K562 (cell line): ENCODE results near the gene CEACAM18. TPM values are rescaled to one million over a fixed set of nuclear protein-coding genes. Genes with fewer than 3 reads are reported as not detected.

ENCODE experiments used
- BACH1 ChIP-seq: fragments of 200-800 bp; sonication (Bioruptor generic); IDR thresholded peaks from 2 replicates; pipeline ENCODE4 v1.6.1; 2016; ENCODE audit warnings: missing genetic modification characterization, missing compliant biosample characterization
- CAMTA2 ChIP-seq: fragments of 250-450 bp; sonication (Bioruptor Pico); conservative IDR thresholded peaks from 2 replicates; pipeline ENCODE4 v1.5.1; 2022
- SPI1 ChIP-seq: IDR thresholded peaks from 2 replicates; pipeline ENCODE4 v1.6.1; 2011; ENCODE audit warnings: low read depth, low read length, control low read depth, borderline replicate concordance
- ZBTB7A ChIP-seq: IDR thresholded peaks from 2 replicates; pipeline ENCODE4 v1.6.1; 2011; ENCODE audit warnings: low read depth, mild to moderate bottlenecking, low read length, moderate library complexity, borderline replicate concordance; ENCODE audit not compliant: control insufficient read depth
- polyA plus RNA-seq, 8 experiments: library from polyadenylated mRNA; depleted of rRNA in 4 of 8; stranded (reverse) in 5 of 8; unstranded in 3 of 8; fragments of >200 nt; fragmentation: Nextera tagmentation in 2 of 8; fragmentation: Illumina TruSeq in 1 of 8; extraction: Ambion mirVana in 2 of 8; extraction: Trizol in 1 of 8; gene quantifications; 2 replicates each; pipeline versions ENCODE4 v1.2.1 to v1.2.3, GENCODE V29; 2011 to 2014; ENCODE audit warnings: inconsistent platforms in 1 of 8, missing spikeins in 1 of 8
- total RNA-seq, 7 experiments: library from RNA; depleted of rRNA in 6 of 7; stranded (reverse); fragments of >200 nt in 6 of 7; fragmentation: Illumina TruSeq in 2 of 7; extraction: Trizol in 2 of 7; gene quantifications; 2 replicates each; pipeline versions ENCODE4 v1.2.1 to v1.2.3, GENCODE V29; 2011 to 2021; ENCODE audit warnings: low replicate concordance in 1 of 7
- TF ChIP-seq, protein P1 (sequence below): fragments of 250-450 bp; sonication (Bioruptor Pico); IDR thresholded peaks from 2 replicates; pipeline ENCODE4 v1.5.0; 2021; ENCODE audit warnings: mild to moderate bottlenecking, moderate library complexity
- TF ChIP-seq, protein P2 (sequence below): sonication (generic); IDR thresholded peaks from 2 replicates; pipeline ENCODE4 v1.6.1; 2016

Gene CEACAM18
- total and polyA plus RNA-seq, 9 of the 15 experiments (the other 6 are each of a cell fraction or from before 2014, with no cell fraction given) = 0.08 to 0.24 (median 0.15) TPM; not detected in 3

DNA sequence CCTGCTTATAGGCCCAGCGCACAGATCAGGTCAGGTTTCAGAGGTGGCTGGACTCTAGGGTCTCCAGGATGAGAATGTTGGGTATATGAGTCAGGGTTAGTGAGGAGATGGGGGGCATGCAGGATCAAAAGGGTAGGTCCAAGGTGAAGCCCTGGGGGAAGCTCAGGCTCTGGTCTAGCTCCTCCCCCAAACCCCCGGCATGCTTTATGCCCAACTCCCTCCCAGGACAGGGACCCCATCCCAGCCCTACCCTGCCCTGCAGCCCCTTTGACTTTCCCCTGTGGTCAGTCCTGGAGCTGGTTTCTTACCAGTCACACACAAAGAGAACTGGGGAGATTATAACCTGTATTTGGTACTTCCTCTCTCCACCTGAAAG is 9.8 kb upstream of the CEACAM18 start (continued):
- TF ChIP-seq SPI1 (peak; percentile 34; the same call in 1 of the 2 replicates), ZBTB7A (peak; percentile 40; the same call in 1 of the 2 replicates), BACH1 (no peak), CAMTA2 (CRISPR knock-in tag) (0 out of 2 replicates have a peak, but pooled peaks have one; percentile 35)
- TF ChIP-seq, protein P1, sequence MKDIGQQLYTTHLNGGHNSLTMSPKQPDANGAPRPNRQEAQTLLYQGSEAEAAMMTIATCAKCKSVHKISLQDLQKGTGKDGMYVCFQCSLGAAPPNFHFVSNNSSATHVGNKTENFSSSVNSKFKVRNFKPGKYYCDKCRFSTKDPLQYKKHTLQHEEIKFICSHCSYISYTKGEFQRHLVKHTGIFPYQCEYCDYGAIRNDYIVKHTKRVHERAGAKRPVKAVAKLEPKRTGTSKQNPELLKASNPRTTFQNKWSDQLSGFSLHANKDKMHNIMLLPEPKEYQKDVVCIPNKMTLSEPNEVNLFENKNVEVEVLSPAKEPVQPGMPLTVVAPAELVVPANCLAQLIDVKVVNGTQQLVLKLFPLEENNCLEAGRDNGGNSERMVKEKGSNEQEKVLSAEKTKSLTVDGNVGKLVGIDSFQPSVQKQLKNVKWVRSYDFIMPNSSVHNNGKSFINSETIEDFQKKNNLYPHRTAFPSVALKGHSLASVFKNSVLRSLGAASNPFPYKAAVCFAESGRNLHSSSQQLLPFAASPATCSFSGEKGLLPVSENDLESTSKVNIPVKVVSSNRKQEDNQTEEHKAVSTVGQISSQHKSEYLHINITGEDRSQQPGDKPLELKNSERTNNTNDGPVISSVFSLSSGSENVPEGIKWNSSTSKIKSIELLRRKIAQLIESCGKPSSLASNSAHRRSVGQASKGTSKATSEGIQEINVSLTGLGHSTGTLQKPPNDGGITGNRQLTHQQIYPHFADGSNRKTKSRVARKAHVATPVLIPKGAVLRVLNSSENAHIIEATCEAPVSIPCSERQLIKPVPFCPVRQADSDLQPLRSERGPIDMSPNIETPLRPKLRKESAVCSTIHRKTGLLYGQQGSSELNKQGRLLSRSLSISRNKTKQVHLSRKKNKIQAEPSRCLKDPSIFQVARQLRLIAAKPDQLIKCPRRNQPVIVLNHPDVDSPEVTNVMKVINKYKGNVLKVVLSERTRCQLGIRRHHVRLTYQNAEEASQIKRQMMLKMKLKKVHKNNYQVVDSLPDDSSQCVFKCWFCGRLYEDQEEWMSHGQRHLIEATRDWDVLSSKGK = peak; percentile 49; the same call in 1 of the 2 replicates
- TF ChIP-seq, protein P2, sequence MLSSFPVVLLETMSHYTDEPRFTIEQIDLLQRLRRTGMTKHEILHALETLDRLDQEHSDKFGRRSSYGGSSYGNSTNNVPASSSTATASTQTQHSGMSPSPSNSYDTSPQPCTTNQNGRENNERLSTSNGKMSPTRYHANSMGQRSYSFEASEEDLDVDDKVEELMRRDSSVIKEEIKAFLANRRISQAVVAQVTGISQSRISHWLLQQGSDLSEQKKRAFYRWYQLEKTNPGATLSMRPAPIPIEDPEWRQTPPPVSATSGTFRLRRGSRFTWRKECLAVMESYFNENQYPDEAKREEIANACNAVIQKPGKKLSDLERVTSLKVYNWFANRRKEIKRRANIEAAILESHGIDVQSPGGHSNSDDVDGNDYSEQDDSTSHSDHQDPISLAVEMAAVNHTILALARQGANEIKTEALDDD = peak; percentile 1; the same call in 1 of the 2 replicates
